ENCODE results near the gene ABCE1. TPM values are rescaled to one million over a fixed set of nuclear protein-coding genes. Genes with fewer than 3 reads are reported as not detected.

The ABCE1 gene
- total RNA-seq, 1 experiment from 2014 or later = 163 TPM

DNA sequence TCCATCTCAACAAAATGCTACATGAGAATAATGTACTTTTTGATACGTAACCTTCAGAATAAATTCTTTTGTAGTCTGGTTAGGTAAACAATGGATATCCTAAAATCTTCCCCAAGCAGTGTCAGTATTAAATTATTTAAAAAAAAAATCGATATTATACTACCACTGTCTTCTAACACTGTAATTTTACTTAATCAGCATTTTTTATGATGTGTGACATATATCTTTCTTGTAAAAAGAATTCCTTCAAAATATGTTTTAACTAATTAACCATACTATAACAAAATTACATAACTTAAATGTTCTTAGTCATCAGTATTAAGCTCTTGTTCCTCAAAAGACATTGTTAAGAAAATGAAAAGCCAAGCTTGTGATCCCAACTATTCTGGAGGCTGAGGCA lies 69.8 kb downstream of the ABCE1 start:
- intact Hi-C loops (cut with micrococcal nuclease; ENCODE audit: unreplicated experiment) = no loop called here

GRCh38 chr4:145168581-145169187 lies 70.6 kb downstream of the ABCE1 start:
- DNase-seq (ENCODE audit: low spot score) = peak; percentile 17
- Histone ChIP-seq H3K27ac (ENCODE audit: low read depth, low read length, poor library complexity, severe bottlenecking) (no peak overlapping the region), H3K9me3 (ENCODE audit: low read depth, low read length, poor library complexity, severe bottlenecking) (no peaks in the 10 kb centered on the region), H3K36me3 (ENCODE audit: insufficient read depth, low read length, poor library complexity, severe bottlenecking) (peaks cover 33% of the 10 kb centered on the region), H3K27me3 (replicated peaks; ENCODE audit: insufficient read depth, low read depth, low read length, poor library complexity) (no peaks in the 10 kb centered on the region), H3K4me3 (ENCODE audit: low read depth, low read length, poor library complexity, severe bottlenecking) (no peak overlapping the region), H3K4me1 (ENCODE audit: insufficient read depth, low read length, poor library complexity, severe bottlenecking) (peaks cover 3% of the 10 kb centered on the region)
- POLR2A ChIA-PET (ENCODE audit: low non-redundant PET) = no interaction called here
- TF ChIP-seq EZH2 (IDR thresholded peaks at IDR 0.05; ENCODE audit: borderline replicate concordance, low read depth, low read length, poor library complexity, severe bottlenecking) = no peak
- TF ChIP-seq, protein P1, sequence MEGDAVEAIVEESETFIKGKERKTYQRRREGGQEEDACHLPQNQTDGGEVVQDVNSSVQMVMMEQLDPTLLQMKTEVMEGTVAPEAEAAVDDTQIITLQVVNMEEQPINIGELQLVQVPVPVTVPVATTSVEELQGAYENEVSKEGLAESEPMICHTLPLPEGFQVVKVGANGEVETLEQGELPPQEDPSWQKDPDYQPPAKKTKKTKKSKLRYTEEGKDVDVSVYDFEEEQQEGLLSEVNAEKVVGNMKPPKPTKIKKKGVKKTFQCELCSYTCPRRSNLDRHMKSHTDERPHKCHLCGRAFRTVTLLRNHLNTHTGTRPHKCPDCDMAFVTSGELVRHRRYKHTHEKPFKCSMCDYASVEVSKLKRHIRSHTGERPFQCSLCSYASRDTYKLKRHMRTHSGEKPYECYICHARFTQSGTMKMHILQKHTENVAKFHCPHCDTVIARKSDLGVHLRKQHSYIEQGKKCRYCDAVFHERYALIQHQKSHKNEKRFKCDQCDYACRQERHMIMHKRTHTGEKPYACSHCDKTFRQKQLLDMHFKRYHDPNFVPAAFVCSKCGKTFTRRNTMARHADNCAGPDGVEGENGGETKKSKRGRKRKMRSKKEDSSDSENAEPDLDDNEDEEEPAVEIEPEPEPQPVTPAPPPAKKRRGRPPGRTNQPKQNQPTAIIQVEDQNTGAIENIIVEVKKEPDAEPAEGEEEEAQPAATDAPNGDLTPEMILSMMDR (conservative IDR thresholded peaks at IDR 0.05; ENCODE audit: low read depth, low read length) = no peak
- intact Hi-C loops (cut with micrococcal nuclease; ENCODE audit: unreplicated experiment) = no loop called here
- BruUV-seq (replicated peaks) = no TSS peak
- CTCF ChIA-PET = no interaction called here

More for the DNA sequence above, 69.8 kb downstream of the ABCE1 start:
- Histone ChIP-seq H3K27ac (ENCODE audit: low read depth, low read length, poor library complexity, severe bottlenecking) (no peak overlapping the region), H3K27me3 (replicated peaks; ENCODE audit: insufficient read depth, low read depth, low read length, poor library complexity) (no peaks in the 10 kb centered on the region), H3K9me3 (ENCODE audit: low read depth, low read length, poor library complexity, severe bottlenecking) (no peaks in the 10 kb centered on the region), H3K4me3 (ENCODE audit: low read depth, low read length, poor library complexity, severe bottlenecking) (no peak overlapping the region), H3K36me3 (ENCODE audit: insufficient read depth, low read length, poor library complexity, severe bottlenecking) (peaks cover 32% of the 10 kb centered on the region), H3K4me1 (ENCODE audit: insufficient read depth, low read length, poor library complexity, severe bottlenecking) (peaks cover 3% of the 10 kb centered on the region)
- no peak for TF ChIP-seq EZH2 (IDR thresholded peaks at IDR 0.05; ENCODE audit: borderline replicate concordance, low read depth, low read length, poor library complexity, severe bottlenecking)
- TF ChIP-seq, protein P1 (conservative IDR thresholded peaks at IDR 0.05; ENCODE audit: low read depth, low read length) = no peak
- DNase-seq (ENCODE audit: low spot score) = no peak
- BruUV-seq (replicated peaks) = no TSS peak
- ChIA-PET CTCF (no interaction called here), POLR2A (ENCODE audit: low non-redundant PET) (no interaction called here)

GRCh38 chr4:145170223-145170622 lies 72.1 kb downstream of the ABCE1 start:
- ChIA-PET CTCF (no interaction called here), POLR2A (ENCODE audit: low non-redundant PET) (no interaction called here)
- TF ChIP-seq, protein P1 (conservative IDR thresholded peaks at IDR 0.05; ENCODE audit: low read depth, low read length) = no peak
- TF ChIP-seq EZH2 (IDR thresholded peaks at IDR 0.05; ENCODE audit: borderline replicate concordance, low read depth, low read length, poor library complexity, severe bottlenecking) = no peak
- Histone ChIP-seq H3K27me3 (replicated peaks; ENCODE audit: insufficient read depth, low read depth, low read length, poor library complexity) (no peaks in the 10 kb centered on the region), H3K4me3 (ENCODE audit: low read depth, low read length, poor library complexity, severe bottlenecking) (no peak overlapping the region), H3K27ac (ENCODE audit: low read depth, low read length, poor library complexity, severe bottlenecking) (no peak overlapping the region), H3K9me3 (ENCODE audit: low read depth, low read length, poor library complexity, severe bottlenecking) (no peaks in the 10 kb centered on the region), H3K4me1 (ENCODE audit: insufficient read depth, low read length, poor library complexity, severe bottlenecking) (peaks cover 3% of the 10 kb centered on the region), H3K36me3 (ENCODE audit: insufficient read depth, low read length, poor library complexity, severe bottlenecking) (peaks cover 40% of the 10 kb centered on the region)
- intact Hi-C loops (cut with micrococcal nuclease; ENCODE audit: unreplicated experiment) = no loop called here
- BruUV-seq (replicated peaks) = no TSS peak
- no peak for DNase-seq (ENCODE audit: low spot score)
